ENCODE results near the gene RETREG1.

DNA sequence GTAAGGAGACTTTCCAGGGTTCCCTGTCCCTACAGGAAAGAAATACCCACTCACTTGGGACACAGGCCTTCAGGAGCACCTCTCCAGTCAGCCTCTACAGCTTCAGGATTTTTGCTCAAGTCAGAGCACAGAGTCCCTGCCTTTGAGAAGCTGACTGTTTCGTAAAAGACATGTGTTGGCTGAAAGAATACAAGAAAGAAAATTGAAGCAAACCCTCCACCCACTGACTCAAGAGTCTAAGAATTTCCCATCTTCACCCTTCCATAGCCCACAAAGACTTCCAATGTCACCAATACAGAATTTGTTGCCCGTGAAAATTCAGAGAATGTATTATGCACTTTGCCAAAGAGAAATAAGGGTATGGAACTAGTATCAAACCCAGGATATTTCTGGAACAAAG, 98.2 kb downstream of the RETREG1 start:
- TF ChIP-seq CTCF (IDR thresholded peaks at IDR 0.05) (no peak), POLR2A (IDR thresholded peaks at IDR 0.05) (no peak), POLR2AphosphoS5 (IDR thresholded peaks at IDR 0.05) (no peak)
